GM20431 (cell line): Measurements from ENCODE around the gene GRIP1.
"Not testable (repeated sequence)": the region's sequence is repeated elsewhere in the genome, so short reads cannot be mapped to it uniquely, and the experiment has no call there.

Source experiments
- in situ Hi-C: fragments of 300-500 bp; cut with MseI, MboI; formaldehyde crosslinking; loops from one replicate; pipeline ENCODE4 v1.15.0; 2020; ENCODE audit warnings: low sequenced_read_pairs; ENCODE audit not compliant: unreplicated experiment

The GRIP1 gene

GRCh38 chr12:66549050-66549389 lies 129.9 kb downstream of the GRIP1 start:
- in situ Hi-C loops = no loop called here

- in situ Hi-C loops = no loop called here
These were observed 130.4 kb downstream of the GRIP1 start for GRCh38 chr12:66548338-66549049.

GRCh38 chr12:66541426-66541825 lies 137.4 kb downstream of the GRIP1 start:
- in situ Hi-C loops = no loop called here

GRCh38 chr12:66539431-66539830 lies 139.4 kb downstream of the GRIP1 start:
- in situ Hi-C loops = no loop called here

GRCh38 chr12:66538970-66539369 lies 139.9 kb downstream of the GRIP1 start:
- in situ Hi-C loops = no loop called here

GRCh38 chr12:66537876-66538275 lies 141.0 kb downstream of the GRIP1 start:
- in situ Hi-C loops = no loop called here

GRCh38 chr12:66533767-66534166 lies 145.1 kb downstream of the GRIP1 start:
- in situ Hi-C loops = no loop called here

GRCh38 chr12:66531766-66532165 lies 147.1 kb downstream of the GRIP1 start:
- in situ Hi-C loops = no loop called here

- in situ Hi-C loops = no loop called here
These were observed 148.9 kb downstream of the GRIP1 start for GRCh38 chr12:66529934-66530333.

- in situ Hi-C loops = no loop called here
These were observed 162.3 kb downstream of the GRIP1 start for GRCh38 chr12:66516561-66516960.

- in situ Hi-C loops = no loop called here
These were observed 162.7 kb downstream of the GRIP1 start for GRCh38 chr12:66516133-66516532.

- in situ Hi-C loops = no loop called here
These were observed 164.3 kb downstream of the GRIP1 start for GRCh38 chr12:66514581-66514980.

GRCh38 chr12:66508025-66508424 lies 170.9 kb downstream of the GRIP1 start:
- in situ Hi-C loops = no loop called here

GRCh38 chr12:66503746-66504145 lies 175.1 kb downstream of the GRIP1 start:
- in situ Hi-C loops = no loop called here

GRCh38 chr12:66502911-66503310 lies 176.0 kb downstream of the GRIP1 start:
- in situ Hi-C loops = no loop called here

GRCh38 chr12:66500841-66501240 lies 178.0 kb downstream of the GRIP1 start:
- in situ Hi-C loops = no loop called here

GRCh38 chr12:66500091-66500490 lies 178.8 kb downstream of the GRIP1 start:
- in situ Hi-C loops = no loop called here

- in situ Hi-C loops = no loop called here
These were observed 179.9 kb downstream of the GRIP1 start for GRCh38 chr12:66499000-66499399.

- in situ Hi-C loops = not testable (repeated sequence)
These were observed 180.8 kb downstream of the GRIP1 start for GRCh38 chr12:66498059-66498458.

GRCh38 chr12:66497008-66497897 lies 181.6 kb downstream of the GRIP1 start:
- in situ Hi-C loops = no loop called here

- in situ Hi-C loops = no loop called here
These were observed 182.3 kb downstream of the GRIP1 start for GRCh38 chr12:66496595-66496994.
